ENCODE results near the gene THAP6. TPM values are rescaled to one million over a fixed set of nuclear protein-coding genes. Genes with fewer than 3 reads are reported as not detected.
"Not testable (repeated sequence)": the region's sequence is repeated elsewhere in the genome, so short reads cannot be mapped to it uniquely, and the experiment has no call there.

THAP6 gene
- total and polyA plus RNA-seq, 2 donors: 9.4 to 38.6 TPM

- not testable (repeated sequence) for H3K27ac ChIP-seq (ENCODE audit: low read depth); H3K4me1 ChIP-seq (ENCODE audit: insufficient read depth); DNase-seq (ENCODE audit: extremely low spot score); H3K4me3 ChIP-seq (ENCODE audit: low read depth, low read length); H3K36me3 ChIP-seq (ENCODE audit: insufficient read depth)
- WGBS: 72% methylated on average over 4 of the region's 4 CpGs
Measured at GRCh38 chr4:75509592-75509991, 4.7 kb upstream of the THAP6 start.

DNA sequence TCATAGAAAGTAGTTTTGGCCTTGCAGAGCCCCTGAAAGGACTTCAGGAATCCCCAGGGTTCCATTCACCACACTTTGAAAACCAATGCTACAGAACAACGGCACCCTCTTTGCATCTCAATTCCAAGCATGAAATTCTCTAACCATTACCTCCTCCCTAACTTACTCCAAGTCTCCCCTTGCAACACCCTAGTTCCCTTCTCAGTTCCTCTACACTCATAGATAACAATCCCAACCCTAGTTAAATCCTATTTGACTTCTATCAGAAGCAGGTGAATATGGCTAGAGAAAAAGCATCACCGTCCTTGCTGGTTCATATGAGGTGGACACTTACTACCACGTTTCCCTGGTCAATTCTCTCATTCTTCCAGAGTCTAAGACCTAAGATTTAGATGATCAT, 2.4 kb upstream of the THAP6 start:
- WGBS: 60% methylated on average over 3 of the region's 3 CpGs
- Histone ChIP-seq H3K4me3 (ENCODE audit: low read depth, low read length) (no peak overlapping the region), H3K36me3 (ENCODE audit: insufficient read depth) (no peaks in the 10 kb centered on the region), H3K27ac (ENCODE audit: low read depth) (no peak overlapping the region), H3K4me1 (ENCODE audit: insufficient read depth) (peaks cover 3% of the 10 kb centered on the region)
- no peak for DNase-seq (ENCODE audit: extremely low spot score)

- Histone ChIP-seq H3K4me1 (ENCODE audit: insufficient read depth) (peaks cover 3% of the 10 kb centered on the region), H3K27ac (ENCODE audit: low read depth) (peak overlapping the region; percentile 38), H3K4me3 (ENCODE audit: low read depth, low read length) (peak overlapping the region; percentile 76), H3K36me3 (ENCODE audit: insufficient read depth) (no peaks in the 10 kb centered on the region)
- no peak for DNase-seq (ENCODE audit: extremely low spot score)
- 45% methylated on average over 6 of the region's 6 CpGs for WGBS
Measured at GRCh38 chr4:75512386-75513211, 1.7 kb upstream of the THAP6 start.

DNA sequence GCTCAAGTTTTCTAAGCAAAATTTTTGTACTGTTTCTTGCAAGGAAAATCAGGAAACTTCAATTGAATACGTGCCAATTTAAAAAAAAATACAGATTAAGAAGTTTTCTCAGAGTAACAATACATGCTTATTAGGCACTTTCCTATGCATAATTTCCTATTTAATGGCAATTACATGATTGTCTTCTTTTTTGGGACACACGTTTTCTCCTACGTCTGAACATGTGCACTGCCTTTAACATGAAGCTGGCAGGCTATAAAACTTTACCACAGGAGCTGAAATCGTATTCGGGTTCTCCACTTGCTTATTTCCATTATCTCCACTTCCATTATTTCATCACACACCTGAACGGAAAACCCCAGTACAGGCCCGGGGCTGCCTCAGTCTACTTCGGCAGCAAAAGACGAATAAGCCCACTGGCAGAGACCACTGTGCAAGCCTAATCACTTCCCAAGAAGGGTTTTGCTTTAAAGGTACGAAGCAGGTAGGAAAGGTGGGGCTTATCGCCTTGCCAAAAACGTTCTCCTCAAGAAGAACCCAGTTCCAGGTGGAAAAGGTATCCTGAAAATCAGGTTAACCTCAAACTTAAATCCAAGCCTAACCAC, 645 bp upstream of the THAP6 start:
- Histone ChIP-seq H3K27ac (ENCODE audit: low read depth) (peak overlapping the region; percentile 83), H3K36me3 (ENCODE audit: insufficient read depth) (no peaks in the 10 kb centered on the region), H3K4me1 (ENCODE audit: insufficient read depth) (peaks cover 3% of the 10 kb centered on the region), H3K4me3 (ENCODE audit: low read depth, low read length) (peak overlapping the region; percentile 76)
- WGBS: 1% methylated on average over 12 of the region's 12 CpGs
- DNase-seq (ENCODE audit: extremely low spot score): no peak

- WGBS: 55% methylated on average over 9 of the region's 9 CpGs
- Histone ChIP-seq H3K4me1 (ENCODE audit: insufficient read depth) (peaks cover 1% of the 10 kb centered on the region), H3K36me3 (ENCODE audit: insufficient read depth) (no peaks in the 10 kb centered on the region), H3K27ac (ENCODE audit: low read depth) (peak overlapping the region; percentile 83), H3K4me3 (ENCODE audit: low read depth, low read length) (peak overlapping the region; percentile 76)
- no peak for DNase-seq (ENCODE audit: extremely low spot score)
Measured at GRCh38 chr4:75514949-75515612, 808 bp downstream of the THAP6 start.

DNA sequence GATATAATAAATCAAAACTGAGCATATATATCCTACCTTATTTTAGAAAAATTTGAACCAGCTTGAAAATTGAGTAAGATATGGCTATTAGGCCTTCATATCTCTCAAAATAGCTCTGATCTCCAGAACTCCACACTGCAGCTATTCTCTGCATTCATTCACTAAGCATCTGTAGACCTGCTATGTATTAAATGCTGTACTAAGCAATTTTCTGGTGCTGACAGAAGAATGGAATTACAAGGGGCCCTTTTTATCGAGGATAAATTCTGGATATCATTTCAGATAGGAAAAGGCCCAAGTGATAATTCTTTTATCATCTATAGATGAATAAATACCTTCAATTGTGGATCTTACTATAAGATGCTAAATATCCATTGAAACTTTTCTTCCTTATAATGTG, 1.9 kb downstream of the THAP6 start:
- H3K4me3 ChIP-seq (ENCODE audit: low read depth, low read length): no peak overlapping the region
- H3K27ac ChIP-seq (ENCODE audit: low read depth): no peak overlapping the region
- DNase-seq (ENCODE audit: extremely low spot score): no peak
- WGBS: 83% methylated on average over 1 of the region's 1 CpG
- no peaks in the 10 kb centered on the region for H3K36me3 ChIP-seq (ENCODE audit: insufficient read depth)
- H3K4me1 ChIP-seq (ENCODE audit: insufficient read depth): peaks cover 1% of the 10 kb centered on the region

- H3K4me3 ChIP-seq (ENCODE audit: low read depth, low read length); H3K36me3 ChIP-seq (ENCODE audit: insufficient read depth); H3K4me1 ChIP-seq (ENCODE audit: insufficient read depth); H3K27ac ChIP-seq (ENCODE audit: low read depth); DNase-seq (ENCODE audit: extremely low spot score): not testable (repeated sequence)
- WGBS: 94% methylated on average over 4 of the region's 7 CpGs
Measured at GRCh38 chr4:75519452-75519851, 5.2 kb downstream of the THAP6 start.

DNA sequence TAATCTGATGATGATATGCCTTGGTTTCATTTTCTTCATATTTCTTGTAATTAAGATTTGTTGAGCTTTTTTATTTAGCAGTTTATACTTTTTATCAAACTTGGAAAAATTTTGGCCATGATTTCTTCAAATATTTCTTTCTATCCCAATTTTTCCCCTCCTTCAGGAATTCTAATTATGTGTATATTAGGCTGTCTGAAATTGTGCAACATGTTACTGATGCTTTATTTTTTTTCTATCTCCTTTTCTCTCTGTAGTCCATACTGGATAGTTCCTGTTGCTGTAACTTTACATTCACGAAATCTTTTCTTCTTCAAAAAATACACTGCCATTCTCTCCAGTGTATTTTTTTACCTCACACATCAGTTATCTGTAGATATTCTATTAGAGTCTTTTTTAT, 10.8 kb downstream of the THAP6 start:
- peaks cover 4% of the 10 kb centered on the region for H3K36me3 ChIP-seq (ENCODE audit: insufficient read depth)

DNA sequence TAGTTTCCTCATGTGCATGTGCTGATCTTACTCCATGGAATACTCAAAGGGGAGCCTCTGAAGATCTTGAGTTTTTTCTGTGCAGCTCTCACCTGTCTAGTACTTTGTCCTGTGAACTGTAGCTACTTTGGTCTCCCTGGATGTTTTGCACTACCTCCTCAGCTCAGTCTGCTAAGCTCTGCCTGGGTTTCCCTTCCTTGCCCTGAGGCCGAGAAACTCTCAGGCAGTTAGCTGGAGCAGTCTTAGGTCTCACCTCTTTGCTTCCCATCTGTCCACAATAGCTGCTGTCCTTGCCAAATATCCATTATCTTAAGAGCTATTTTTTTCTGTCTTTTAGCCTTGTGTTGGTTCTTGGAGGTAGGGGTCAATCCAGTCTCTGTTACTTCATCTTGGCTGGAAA, 11.6 kb downstream of the THAP6 start:
- Histone ChIP-seq H3K4me1 (ENCODE audit: insufficient read depth) (no peaks in the 10 kb centered on the region), H3K4me3 (ENCODE audit: low read depth, low read length) (no peak overlapping the region), H3K36me3 (ENCODE audit: insufficient read depth) (peaks cover 6% of the 10 kb centered on the region), H3K27ac (ENCODE audit: low read depth) (no peak overlapping the region)
- no peak for DNase-seq (ENCODE audit: extremely low spot score)
- WGBS: 100% methylated on average over 1 of the region's 1 CpG

More for the DNA sequence above, 10.8 kb downstream of the THAP6 start:
- H3K4me3 ChIP-seq (ENCODE audit: low read depth, low read length): no peak overlapping the region
- no peak overlapping the region for H3K27ac ChIP-seq (ENCODE audit: low read depth)
- H3K4me1 ChIP-seq (ENCODE audit: insufficient read depth): no peaks in the 10 kb centered on the region
- 92% methylated on average over 1 of the region's 1 CpG for WGBS
- no peak for DNase-seq (ENCODE audit: extremely low spot score)

DNA sequence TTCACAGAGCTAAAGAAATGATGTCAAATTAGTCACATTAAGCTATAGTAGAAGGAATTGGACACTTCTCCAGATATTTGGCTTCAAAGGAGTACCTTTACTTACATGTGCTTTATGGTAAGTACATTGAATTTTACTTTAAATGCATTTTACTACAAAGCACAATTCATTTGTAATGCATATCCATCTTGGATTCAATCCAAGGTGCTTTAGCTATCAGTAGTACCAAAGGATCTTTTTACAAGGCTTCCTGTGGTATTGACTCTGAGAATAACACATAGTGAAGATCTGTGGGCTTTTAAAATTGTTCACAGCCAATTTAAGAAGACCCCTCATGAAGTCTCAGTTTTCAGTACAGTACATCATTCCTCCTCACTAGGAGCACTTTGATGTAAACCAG, 13.2 kb downstream of the THAP6 start:
- Histone ChIP-seq H3K4me3 (ENCODE audit: low read depth, low read length) (no peak overlapping the region), H3K27ac (ENCODE audit: low read depth) (no peak overlapping the region), H3K36me3 (ENCODE audit: insufficient read depth) (peaks cover 6% of the 10 kb centered on the region), H3K4me1 (ENCODE audit: insufficient read depth) (no peaks in the 10 kb centered on the region)
- no peak for DNase-seq (ENCODE audit: extremely low spot score)

DNA sequence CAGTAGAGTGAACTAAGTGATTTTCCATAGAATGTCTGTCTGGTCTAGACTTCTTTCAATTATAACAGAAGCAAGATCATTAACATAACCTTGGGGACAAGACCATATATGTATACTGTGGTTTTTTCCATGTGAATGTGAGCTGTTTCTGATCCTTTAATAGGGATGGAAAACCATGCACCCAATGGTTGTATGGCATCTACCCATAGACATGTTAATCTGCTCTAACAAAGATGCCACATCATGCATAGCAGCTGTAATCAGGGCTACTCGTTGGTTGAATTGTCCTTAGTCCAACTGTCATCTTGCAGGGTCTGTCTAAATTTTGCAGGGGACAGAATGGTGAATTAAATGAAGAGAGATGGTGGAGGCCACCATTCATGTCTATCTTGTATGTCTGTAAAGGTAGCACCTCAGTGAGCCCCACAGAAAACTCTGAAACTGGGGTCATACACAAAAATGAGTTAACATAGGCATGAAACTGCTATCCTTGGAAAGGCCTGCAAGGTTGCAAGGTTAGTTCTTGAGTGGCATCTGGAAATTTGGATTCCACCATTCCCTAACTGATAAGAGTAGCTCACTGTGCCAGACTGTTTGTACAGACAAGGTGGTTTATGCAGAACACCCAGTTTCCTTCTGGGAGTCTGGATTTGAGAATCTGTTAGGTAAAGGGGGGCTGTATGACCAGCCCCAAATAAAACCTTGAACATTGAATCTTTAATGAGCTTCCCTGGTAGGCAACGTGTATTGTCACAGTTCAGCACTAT, 16.5 kb downstream of the THAP6 start:
- Histone ChIP-seq H3K4me3 (ENCODE audit: low read depth, low read length) (no peak overlapping the region), H3K36me3 (ENCODE audit: insufficient read depth) (peaks cover 4% of the 10 kb centered on the region), H3K4me1 (ENCODE audit: insufficient read depth) (no peaks in the 10 kb centered on the region), H3K27ac (ENCODE audit: low read depth) (no peak overlapping the region)
- DNase-seq (ENCODE audit: extremely low spot score): no peak
- 96% methylated on average over 2 of the region's 2 CpGs for WGBS

GRCh38 chr4:75531536-75532143, 17.4 kb downstream of the THAP6 start:
- H3K36me3 ChIP-seq (ENCODE audit: insufficient read depth); H3K4me3 ChIP-seq (ENCODE audit: low read depth, low read length); H3K4me1 ChIP-seq (ENCODE audit: insufficient read depth); DNase-seq (ENCODE audit: extremely low spot score); H3K27ac ChIP-seq (ENCODE audit: low read depth): not testable (repeated sequence)
- 91% methylated on average over 7 of the region's 7 CpGs for WGBS

GRCh38 chr4:75533339-75533887, 19.1 kb downstream of the THAP6 start:
- H3K27ac ChIP-seq (ENCODE audit: low read depth); DNase-seq (ENCODE audit: extremely low spot score); H3K4me3 ChIP-seq (ENCODE audit: low read depth, low read length); H3K4me1 ChIP-seq (ENCODE audit: insufficient read depth); H3K36me3 ChIP-seq (ENCODE audit: insufficient read depth): not testable (repeated sequence)
- 98% methylated on average over 4 of the region's 4 CpGs for WGBS

All from urinary bladder (tissue), 4 donors.